Uterus (tissue), 4 donors: Measurements from ENCODE around the gene MXD4. TPM values are rescaled to one million over a fixed set of nuclear protein-coding genes. Genes with fewer than 3 reads are reported as not detected.

Experiments
- DNase-seq, 2 donors: peaks; one replicate each; pipeline ENCODE4 v3.0.0-alpha.2; 2019 to 2020
- H3K27ac ChIP-seq, 2 donors: fragments of 200-600 bp; sonication (generic); 1 replicate in 1 of 2; 2 replicates in 1 of 2; pipeline ENCODE4 v1.5.1; 2016 to 2018
- H3K27me3 ChIP-seq, 2 donors: fragments of 200-600 bp; sonication (generic); one replicate each; pipeline ENCODE4 v1.5.1; 2018 to 2019; ENCODE audit warnings: control low read depth in 1 of 2
- H3K36me3 ChIP-seq, 2 donors: fragments of 200-600 bp; sonication (generic); one replicate each; pipeline ENCODE4 v1.5.1; 2019; ENCODE audit warnings: control low read depth in 1 of 2
- H3K4me1 ChIP-seq, 2 donors: fragments of 200-600 bp; sonication (generic); one replicate each; pipeline ENCODE4 v1.5.1; 2018 to 2019; ENCODE audit warnings: control low read depth in 1 of 2
- H3K4me3 ChIP-seq, 2 donors: fragments of 200-600 bp; sonication (generic); 1 replicate in 1 of 2; 2 replicates in 1 of 2; pipeline ENCODE4 v1.5.1; 2018 to 2019; ENCODE audit warnings: mild to moderate bottlenecking in 1 of 2
- H3K9me3 ChIP-seq, 2 donors: fragments of 200-600 bp; sonication (generic); one replicate each; pipeline ENCODE4 v1.5.1; 2019; ENCODE audit warnings: control low read depth in 1 of 2
- CTCF ChIP-seq, 4 experiments: fragments of 200-600 bp in 2 of 4; fragments of 450-650 bp in 2 of 4; sonication (generic) in 2 of 4; IDR thresholded peaks; one replicate each; pipeline ENCODE4 v1.5.1; 2016 to 2019; ENCODE audit warnings: antibody characterized with exemption in 4 of 4, mild to moderate bottlenecking in 2 of 4, moderate library complexity in 1 of 4
- POLR2A ChIP-seq, 2 donors: fragments of 450-650 bp; IDR thresholded peaks; one replicate each; pipeline ENCODE4 v1.6.1; 2016; ENCODE audit warnings: antibody characterized with exemption in 2 of 2, mild to moderate bottlenecking in 1 of 2, moderate library complexity in 1 of 2
- intact Hi-C: fragments of 100-400 bp; cut with DNase I; formaldehyde crosslinking; loops from one replicate; pipeline ENCODE4 v1.15.1; 2023; ENCODE audit warnings: low total_unique reads
- total RNA-seq, 4 donors: library from RNA; depleted of rRNA in 3 of 4; stranded (reverse); fragments of >200 nt in 3 of 4; gene quantifications; one replicate each; pipeline versions ENCODE4 v1.1.0 to v1.2.4, GENCODE V29; 2014 to 2023
- donor health status: DM: yes; HTN: yes; CAD: no.

The MXD4 gene
- total RNA-seq, 4 donors from 2014 or later: 15.4 to 53.1 (median 31.8) TPM

DNA sequence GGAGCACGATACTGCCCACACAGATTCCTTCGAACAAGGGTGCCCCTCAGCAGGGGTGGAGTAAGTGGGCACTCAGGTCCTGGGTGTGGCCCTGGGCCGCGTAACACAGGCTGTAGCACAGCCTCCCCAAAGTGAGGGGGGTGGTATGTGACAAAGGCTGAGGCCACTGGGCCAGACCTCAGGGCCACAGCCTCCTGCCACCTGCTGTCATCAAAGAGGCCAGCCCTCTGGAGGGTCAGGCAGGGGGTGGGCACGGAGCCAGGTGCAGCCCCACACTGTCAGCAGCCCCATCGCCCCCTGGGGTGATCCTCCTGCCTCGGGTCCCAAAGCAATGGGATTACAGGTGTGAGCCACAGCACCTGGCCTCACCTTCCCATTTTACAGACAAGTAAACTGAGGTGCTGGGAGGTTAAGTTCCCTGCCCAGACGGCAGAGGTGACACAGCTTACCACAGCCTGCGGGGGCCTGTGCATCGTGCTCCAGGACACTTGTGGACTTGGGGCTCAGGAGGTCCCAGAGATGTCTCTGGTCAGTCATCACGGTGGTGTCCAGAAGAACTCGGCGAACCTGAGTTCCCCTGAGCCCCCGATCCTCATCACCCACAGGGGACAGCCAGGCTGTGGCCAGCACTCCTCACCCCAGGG, 27.5 kb upstream of the MXD4 start:
- no peaks in the 10 kb centered on the region for H3K27me3 ChIP-seq
- no peaks in the 10 kb centered on the region for H3K36me3 ChIP-seq
- no peak overlapping the region for H3K4me3 ChIP-seq
- TF ChIP-seq CTCF (IDR thresholded peaks at IDR 0.05) (no peak), POLR2A (IDR thresholded peaks at IDR 0.05) (no peak)
- peaks cover 0 to 5% of the 10 kb centered on the region in 2 donors for H3K4me1 ChIP-seq
- no peak overlapping the region for H3K27ac ChIP-seq
- no peaks in the 10 kb centered on the region for H3K9me3 ChIP-seq
- intact Hi-C loops: no loop called here
- peak in 1 of 2 donors; percentile 11 for DNase-seq

GRCh38 chr4:2288051-2288541, 26.2 kb upstream of the MXD4 start:
- Histone ChIP-seq H3K27ac (no peak overlapping the region), H3K9me3 (no peaks in the 10 kb centered on the region), H3K36me3 (no peaks in the 10 kb centered on the region), H3K4me1 (peaks cover 0 to 5% of the 10 kb centered on the region in 2 donors), H3K27me3 (no peaks in the 10 kb centered on the region), H3K4me3 (no peak overlapping the region)
- DNase-seq: peak in 1 of 2 donors; percentile 9
- TF ChIP-seq POLR2A (IDR thresholded peaks at IDR 0.05) (no peak), CTCF (IDR thresholded peaks at IDR 0.05) (no peak)
- intact Hi-C loops: no loop called here

GRCh38 chr4:2287594-2287915, 25.6 kb upstream of the MXD4 start:
- intact Hi-C loops: no loop called here

DNA sequence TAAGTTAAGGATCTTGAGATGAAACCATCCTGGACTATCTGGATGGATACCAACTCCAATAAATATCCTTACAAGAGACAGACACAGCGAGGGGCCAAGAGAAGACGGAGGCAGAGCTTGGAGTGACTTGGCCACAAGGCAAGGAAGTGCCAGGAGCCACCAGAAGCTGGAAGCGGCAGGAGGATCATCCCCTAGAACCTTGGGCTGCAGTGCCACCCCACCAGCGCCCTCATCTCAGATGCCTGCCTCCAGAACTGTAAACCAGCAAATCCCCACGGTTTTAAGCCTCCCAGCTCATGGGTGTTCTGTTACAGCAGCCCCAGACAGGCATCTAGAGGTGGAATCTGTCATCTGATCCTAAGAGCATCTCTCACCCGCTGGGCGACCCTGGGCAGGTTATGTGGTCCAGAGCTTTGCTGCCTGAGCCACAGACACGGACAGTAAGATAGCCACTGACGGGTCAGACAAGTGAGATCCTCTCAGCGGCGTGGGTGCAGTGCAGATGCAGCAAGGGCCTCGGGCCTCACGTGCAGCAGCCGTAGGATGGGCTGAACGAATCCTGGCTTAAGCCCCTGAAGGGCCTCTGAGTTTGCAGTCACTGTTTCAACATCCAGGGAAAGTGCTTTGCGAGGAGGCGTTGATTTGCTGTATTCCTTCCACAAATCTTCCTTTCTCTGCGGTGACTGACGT, 25.1 kb upstream of the MXD4 start:
- Histone ChIP-seq H3K27me3 (no peaks in the 10 kb centered on the region), H3K9me3 (no peaks in the 10 kb centered on the region), H3K4me3 (no peak overlapping the region), H3K36me3 (no peaks in the 10 kb centered on the region), H3K4me1 (peaks cover 0 to under 1% of the 10 kb centered on the region in 2 donors), H3K27ac (no peak overlapping the region)
- no peak for DNase-seq
- TF ChIP-seq CTCF (IDR thresholded peaks at IDR 0.05): no peak
- TF ChIP-seq POLR2A (IDR thresholded peaks at IDR 0.05): no peak
- intact Hi-C loops: no loop called here

More at GRCh38 chr4:2287594-2287915, 25.6 kb upstream of the MXD4 start:
- TF ChIP-seq POLR2A (IDR thresholded peaks at IDR 0.05) (no peak), CTCF (IDR thresholded peaks at IDR 0.05) (no peak)
- H3K4me1 ChIP-seq: peaks cover 0 to 5% of the 10 kb centered on the region in 2 donors
- H3K27ac ChIP-seq: no peak overlapping the region
- no peaks in the 10 kb centered on the region for H3K9me3 ChIP-seq
- no peaks in the 10 kb centered on the region for H3K36me3 ChIP-seq
- peak in 1 of 2 donors; percentile 13 for DNase-seq
- H3K4me3 ChIP-seq: no peak overlapping the region
- H3K27me3 ChIP-seq: no peaks in the 10 kb centered on the region
